Measurements from ENCODE around the gene ZNF700.

DNA sequence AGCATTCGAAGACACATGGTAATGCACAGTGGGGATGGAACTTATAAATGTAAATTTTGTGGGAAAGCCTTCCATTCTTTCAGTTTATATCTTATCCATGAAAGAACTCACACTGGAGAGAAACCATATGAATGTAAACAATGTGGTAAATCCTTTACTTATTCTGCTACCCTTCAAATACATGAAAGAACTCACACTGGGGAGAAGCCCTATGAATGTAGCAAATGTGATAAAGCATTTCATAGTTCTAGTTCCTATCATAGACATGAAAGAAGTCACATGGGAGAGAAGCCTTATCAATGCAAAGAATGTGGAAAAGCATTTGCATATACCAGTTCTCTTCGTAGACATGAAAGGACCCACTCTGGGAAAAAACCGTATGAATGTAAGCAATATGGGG is 23.7 kb downstream of the ZNF700 start:
- TF ChIP-seq EZH2 (optimal IDR thresholded peaks at IDR 0.05; ENCODE audit: low read depth, low read length) (no peak), CTCF (IDR thresholded peaks at IDR 0.05; ENCODE audit: low read length) (no peak), EZH2phosphoT487 (IDR thresholded peaks at IDR 0.05; ENCODE audit: low read length) (no peak)
